Measurements from ENCODE around the gene CLEC2B.

CLEC2B gene

GRCh38 chr12:9827209-9827888 lies 41.8 kb downstream of the CLEC2B start, which contains the start of gene KLRF1:
Gene KLRF1 (plus strand): TSS chr12:9827481. CDS start chr12:9827545, 64 bp downstream.
- H3K27me3 ChIP-seq (ENCODE audit: control insufficient read depth, insufficient read depth, low read length): no peaks in the 10 kb centered on the region
- H3K4me3 ChIP-seq (ENCODE audit: low read length): no peak within 1 kb of the TSS
- no peaks in the 10 kb centered on the region for H3K4me1 ChIP-seq (ENCODE audit: control insufficient read depth, insufficient read depth, low read length)
- no peaks in the 10 kb centered on the region for H3K36me3 ChIP-seq (ENCODE audit: control insufficient read depth, insufficient read depth, low read length)
- no peaks in the 10 kb centered on the region for H3K9me3 ChIP-seq (ENCODE audit: control insufficient read depth, low read length)
- H3K9ac ChIP-seq (ENCODE audit: low read length): no peak within 1 kb of the TSS

- no peak overlapping the region for H3K9ac ChIP-seq (ENCODE audit: low read length)
- H3K4me1 ChIP-seq (ENCODE audit: control insufficient read depth, insufficient read depth, low read length): no peaks in the 10 kb centered on the region
- no peak overlapping the region for H3K4me3 ChIP-seq (ENCODE audit: low read length)
- no peaks in the 10 kb centered on the region for H3K36me3 ChIP-seq (ENCODE audit: control insufficient read depth, insufficient read depth, low read length)
- no peaks in the 10 kb centered on the region for H3K27me3 ChIP-seq (ENCODE audit: control insufficient read depth, insufficient read depth, low read length)
- no peaks in the 10 kb centered on the region for H3K9me3 ChIP-seq (ENCODE audit: control insufficient read depth, low read length)
These were observed 48.7 kb downstream of the CLEC2B start for GRCh38 chr12:9820281-9820930.

- no peaks in the 10 kb centered on the region for H3K36me3 ChIP-seq (ENCODE audit: control insufficient read depth, insufficient read depth, low read length)
- H3K27me3 ChIP-seq (ENCODE audit: control insufficient read depth, insufficient read depth, low read length): peaks cover 6% of the 10 kb centered on the region
- no peak overlapping the region for H3K9ac ChIP-seq (ENCODE audit: low read length)
- H3K9me3 ChIP-seq (ENCODE audit: control insufficient read depth, low read length): no peaks in the 10 kb centered on the region
- H3K4me1 ChIP-seq (ENCODE audit: control insufficient read depth, insufficient read depth, low read length): peaks cover 5% of the 10 kb centered on the region
- no peak overlapping the region for H3K4me3 ChIP-seq (ENCODE audit: low read length)
These were observed 55.0 kb downstream of the CLEC2B start for GRCh38 chr12:9813821-9814798.

- H3K36me3 ChIP-seq (ENCODE audit: control insufficient read depth, insufficient read depth, low read length): no peaks in the 10 kb centered on the region
- H3K9ac ChIP-seq (ENCODE audit: low read length): no peak overlapping the region
- peaks cover 6% of the 10 kb centered on the region for H3K27me3 ChIP-seq (ENCODE audit: control insufficient read depth, insufficient read depth, low read length)
- H3K4me1 ChIP-seq (ENCODE audit: control insufficient read depth, insufficient read depth, low read length): peaks cover 5% of the 10 kb centered on the region
- no peak overlapping the region for H3K4me3 ChIP-seq (ENCODE audit: low read length)
- H3K9me3 ChIP-seq (ENCODE audit: control insufficient read depth, low read length): no peaks in the 10 kb centered on the region
These were observed 57.5 kb downstream of the CLEC2B start for GRCh38 chr12:9811621-9812020.

GRCh38 chr12:9810671-9811070 lies 58.5 kb downstream of the CLEC2B start:
- H3K36me3 ChIP-seq (ENCODE audit: control insufficient read depth, insufficient read depth, low read length): no peaks in the 10 kb centered on the region
- H3K9me3 ChIP-seq (ENCODE audit: control insufficient read depth, low read length): no peaks in the 10 kb centered on the region
- no peak overlapping the region for H3K4me3 ChIP-seq (ENCODE audit: low read length)
- peaks cover 6% of the 10 kb centered on the region for H3K27me3 ChIP-seq (ENCODE audit: control insufficient read depth, insufficient read depth, low read length)
- no peak overlapping the region for H3K9ac ChIP-seq (ENCODE audit: low read length)
- peaks cover 5% of the 10 kb centered on the region for H3K4me1 ChIP-seq (ENCODE audit: control insufficient read depth, insufficient read depth, low read length)

- Histone ChIP-seq H3K4me1 (ENCODE audit: control insufficient read depth, insufficient read depth, low read length) (peaks cover 5% of the 10 kb centered on the region), H3K9me3 (ENCODE audit: control insufficient read depth, low read length) (no peaks in the 10 kb centered on the region), H3K27me3 (ENCODE audit: control insufficient read depth, insufficient read depth, low read length) (peaks cover 6% of the 10 kb centered on the region), H3K4me3 (ENCODE audit: low read length) (no peak overlapping the region), H3K9ac (ENCODE audit: low read length) (no peak overlapping the region), H3K36me3 (ENCODE audit: control insufficient read depth, insufficient read depth, low read length) (no peaks in the 10 kb centered on the region)
These were observed 59.3 kb downstream of the CLEC2B start for GRCh38 chr12:9809866-9810265.

- Histone ChIP-seq H3K4me3 (ENCODE audit: low read length) (no peak overlapping the region), H3K9me3 (ENCODE audit: control insufficient read depth, low read length) (no peaks in the 10 kb centered on the region), H3K27me3 (ENCODE audit: control insufficient read depth, insufficient read depth, low read length) (peaks cover 6% of the 10 kb centered on the region), H3K4me1 (ENCODE audit: control insufficient read depth, insufficient read depth, low read length) (peaks cover 5% of the 10 kb centered on the region), H3K36me3 (ENCODE audit: control insufficient read depth, insufficient read depth, low read length) (no peaks in the 10 kb centered on the region), H3K9ac (ENCODE audit: low read length) (no peak overlapping the region)
These were observed 59.8 kb downstream of the CLEC2B start for GRCh38 chr12:9809338-9809737.

GRCh38 chr12:9808504-9808903 lies 60.6 kb downstream of the CLEC2B start:
- H3K27me3 ChIP-seq (ENCODE audit: control insufficient read depth, insufficient read depth, low read length): peaks cover under 1% of the 10 kb centered on the region
- H3K9ac ChIP-seq (ENCODE audit: low read length): no peak overlapping the region
- H3K4me1 ChIP-seq (ENCODE audit: control insufficient read depth, insufficient read depth, low read length): no peaks in the 10 kb centered on the region
- H3K4me3 ChIP-seq (ENCODE audit: low read length): no peak overlapping the region
- H3K9me3 ChIP-seq (ENCODE audit: control insufficient read depth, low read length): no peaks in the 10 kb centered on the region
- H3K36me3 ChIP-seq (ENCODE audit: control insufficient read depth, insufficient read depth, low read length): no peaks in the 10 kb centered on the region

- Histone ChIP-seq H3K9ac (ENCODE audit: low read length) (no peak overlapping the region), H3K36me3 (ENCODE audit: control insufficient read depth, insufficient read depth, low read length) (no peaks in the 10 kb centered on the region), H3K4me1 (ENCODE audit: control insufficient read depth, insufficient read depth, low read length) (no peaks in the 10 kb centered on the region), H3K27me3 (ENCODE audit: control insufficient read depth, insufficient read depth, low read length) (no peaks in the 10 kb centered on the region), H3K4me3 (ENCODE audit: low read length) (no peak overlapping the region), H3K9me3 (ENCODE audit: control insufficient read depth, low read length) (no peaks in the 10 kb centered on the region)
These were observed 62.4 kb downstream of the CLEC2B start for GRCh38 chr12:9806714-9807113.

GRCh38 chr12:9805883-9806282 lies 63.3 kb downstream of the CLEC2B start:
- H3K4me1 ChIP-seq (ENCODE audit: control insufficient read depth, insufficient read depth, low read length): no peaks in the 10 kb centered on the region
- no peak overlapping the region for H3K4me3 ChIP-seq (ENCODE audit: low read length)
- H3K9me3 ChIP-seq (ENCODE audit: control insufficient read depth, low read length): no peaks in the 10 kb centered on the region
- no peaks in the 10 kb centered on the region for H3K36me3 ChIP-seq (ENCODE audit: control insufficient read depth, insufficient read depth, low read length)
- H3K9ac ChIP-seq (ENCODE audit: low read length): no peak overlapping the region
- H3K27me3 ChIP-seq (ENCODE audit: control insufficient read depth, insufficient read depth, low read length): no peaks in the 10 kb centered on the region

All from mucosa of stomach (tissue), 1 donor.